ENCODE measurements around the gene KIFC1.
A peak's percentile ranks its signal among the peaks of the same experiment; 100 is the strongest.
"Not testable (repeated sequence)": the region's sequence is repeated elsewhere in the genome, so short reads cannot be mapped to it uniquely, and the experiment has no call there.

Gene KIFC1, protein sequence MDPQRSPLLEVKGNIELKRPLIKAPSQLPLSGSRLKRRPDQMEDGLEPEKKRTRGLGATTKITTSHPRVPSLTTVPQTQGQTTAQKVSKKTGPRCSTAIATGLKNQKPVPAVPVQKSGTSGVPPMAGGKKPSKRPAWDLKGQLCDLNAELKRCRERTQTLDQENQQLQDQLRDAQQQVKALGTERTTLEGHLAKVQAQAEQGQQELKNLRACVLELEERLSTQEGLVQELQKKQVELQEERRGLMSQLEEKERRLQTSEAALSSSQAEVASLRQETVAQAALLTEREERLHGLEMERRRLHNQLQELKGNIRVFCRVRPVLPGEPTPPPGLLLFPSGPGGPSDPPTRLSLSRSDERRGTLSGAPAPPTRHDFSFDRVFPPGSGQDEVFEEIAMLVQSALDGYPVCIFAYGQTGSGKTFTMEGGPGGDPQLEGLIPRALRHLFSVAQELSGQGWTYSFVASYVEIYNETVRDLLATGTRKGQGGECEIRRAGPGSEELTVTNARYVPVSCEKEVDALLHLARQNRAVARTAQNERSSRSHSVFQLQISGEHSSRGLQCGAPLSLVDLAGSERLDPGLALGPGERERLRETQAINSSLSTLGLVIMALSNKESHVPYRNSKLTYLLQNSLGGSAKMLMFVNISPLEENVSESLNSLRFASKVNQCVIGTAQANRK

DNA sequence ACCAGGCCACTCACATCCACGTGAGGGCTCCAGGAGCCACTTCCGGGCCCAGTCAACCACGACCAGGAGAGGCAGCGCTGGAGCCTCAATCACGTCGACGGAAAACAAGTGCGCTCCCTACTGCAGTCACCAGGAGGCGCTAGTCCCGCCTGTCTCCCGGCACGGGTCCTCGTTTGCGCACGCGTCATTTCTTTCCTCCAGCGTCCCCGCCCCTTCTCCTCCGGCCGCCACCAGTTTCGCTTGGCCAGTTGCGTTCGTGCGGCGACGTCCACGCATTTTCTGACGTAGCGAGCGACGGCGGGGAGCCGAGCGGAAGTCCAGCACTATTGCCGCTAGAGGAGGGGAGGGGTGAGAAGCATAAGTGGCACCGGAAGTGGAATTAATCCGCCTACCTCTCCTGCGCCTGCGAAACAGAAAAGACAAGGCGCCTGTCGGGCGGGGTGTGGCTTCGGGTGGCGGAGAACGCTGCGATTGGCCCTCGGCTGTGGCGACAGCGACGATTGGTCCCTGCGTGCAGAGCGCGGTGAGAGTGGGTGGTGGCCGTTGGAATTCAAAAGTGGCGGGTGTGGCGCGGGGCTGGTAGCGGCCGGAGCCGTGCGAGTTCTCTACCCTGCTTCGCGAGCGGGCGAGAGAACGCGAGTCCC, at the start of gene KIFC1:
TSS of gene KIFC1 (plus strand) at position 546 of the 644 bp plus-strand sequence. CDS start 163 bp downstream, outside the sequence.
- DNase-seq (ENCODE audit: low read depth, low spot score): peak; percentile 98

DNA sequence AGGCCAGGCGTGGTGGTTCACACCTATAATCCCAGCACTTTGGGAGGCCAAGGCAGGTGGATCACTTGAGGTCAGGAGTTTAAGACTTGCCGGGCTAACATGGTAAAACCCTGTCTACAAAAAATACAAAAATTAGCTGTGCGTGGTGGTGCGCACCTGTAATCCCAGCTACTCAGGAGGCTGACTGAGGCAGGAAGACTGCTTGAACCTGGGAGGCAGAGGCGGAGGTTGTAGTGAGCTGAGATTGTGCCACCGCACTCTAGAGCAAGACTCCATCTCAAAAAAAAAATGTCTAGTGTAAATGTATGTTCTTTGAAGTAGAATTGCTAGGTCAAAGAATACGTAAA, 48.0 kb upstream of the KIFC1 start:
- DNase-seq (ENCODE audit: low read depth, low spot score): not testable (repeated sequence)

DNA sequence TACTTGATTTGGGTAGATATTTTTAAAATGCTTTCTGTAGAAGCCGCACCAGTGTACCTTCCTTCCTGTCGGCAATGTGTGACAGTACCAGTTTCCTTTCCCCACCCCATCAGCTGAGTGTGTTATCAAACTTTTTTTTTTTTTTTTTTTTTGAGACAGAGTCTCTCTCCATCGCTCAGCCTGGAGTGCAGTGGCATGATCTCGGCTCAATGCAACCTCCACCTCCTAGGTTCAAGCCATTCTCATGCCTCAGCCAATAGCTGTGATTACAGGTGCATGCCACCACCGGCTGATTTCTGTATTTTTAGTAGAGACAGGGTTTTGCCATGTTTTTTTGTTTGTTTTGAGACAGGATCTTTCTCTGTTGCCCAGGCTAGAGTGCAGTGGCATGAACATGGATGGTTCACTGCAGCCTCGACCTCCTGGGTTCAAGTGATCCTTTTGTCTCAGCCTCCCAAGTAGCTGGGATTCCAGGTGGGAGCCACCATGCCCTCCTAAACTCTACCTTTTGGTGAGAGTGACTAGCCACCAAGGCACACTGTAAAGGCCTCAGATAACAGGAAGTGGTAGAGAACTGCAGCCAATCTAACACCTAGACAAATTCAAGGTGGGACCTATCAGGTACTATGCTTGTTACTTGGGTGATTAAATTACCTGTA, 47.5 kb upstream of the KIFC1 start:
- peak; percentile 48 for DNase-seq (ENCODE audit: low read depth, low spot score)

DNA sequence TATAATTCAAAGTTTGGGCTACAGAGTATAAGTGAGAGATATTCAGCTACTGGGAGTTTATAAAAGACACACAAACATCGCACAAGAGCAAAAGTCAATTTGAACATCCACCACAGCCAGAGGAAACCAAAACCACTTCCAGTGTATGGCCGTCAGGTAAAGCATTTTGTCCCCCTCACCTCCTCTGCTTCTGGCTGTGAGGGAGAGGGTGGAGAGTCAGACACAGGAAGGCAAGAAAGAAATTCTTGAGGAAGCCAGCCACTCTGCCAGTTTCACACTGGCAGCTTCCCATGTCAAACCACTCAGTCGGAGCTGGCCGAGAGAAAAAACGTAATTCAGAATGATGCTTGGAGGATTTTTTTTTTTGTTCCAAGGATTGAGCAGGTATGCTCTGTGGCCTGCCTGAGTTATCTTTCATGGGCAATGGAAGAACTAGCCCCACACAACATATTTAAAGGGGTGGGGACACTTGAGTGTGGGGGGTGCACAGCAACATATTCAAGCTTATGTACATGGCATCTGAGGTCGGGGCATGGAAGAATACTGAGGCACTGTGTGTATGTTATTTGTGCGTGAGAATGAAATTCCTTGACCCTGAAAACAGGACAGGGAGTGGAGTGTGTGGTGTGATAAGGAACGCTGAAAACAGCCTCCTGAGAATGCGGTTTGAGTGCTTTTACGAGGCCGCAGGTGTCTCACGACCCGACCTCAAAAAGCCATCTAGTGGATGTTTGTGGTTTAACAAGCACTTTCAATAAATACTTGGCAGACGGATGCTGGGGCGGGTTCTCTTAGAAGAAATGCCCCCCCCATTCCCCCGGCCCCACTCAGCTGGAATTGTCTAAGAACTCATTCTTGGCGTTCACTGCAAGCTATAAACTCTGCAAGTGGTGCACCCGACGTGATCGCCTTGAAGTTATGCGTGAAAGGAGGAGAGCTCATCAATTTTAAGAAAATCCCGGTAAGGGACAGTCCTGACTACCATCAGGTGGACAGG, 46.6 kb upstream of the KIFC1 start:
- peak; percentile 48 for DNase-seq (ENCODE audit: low read depth, low spot score)

DNA sequence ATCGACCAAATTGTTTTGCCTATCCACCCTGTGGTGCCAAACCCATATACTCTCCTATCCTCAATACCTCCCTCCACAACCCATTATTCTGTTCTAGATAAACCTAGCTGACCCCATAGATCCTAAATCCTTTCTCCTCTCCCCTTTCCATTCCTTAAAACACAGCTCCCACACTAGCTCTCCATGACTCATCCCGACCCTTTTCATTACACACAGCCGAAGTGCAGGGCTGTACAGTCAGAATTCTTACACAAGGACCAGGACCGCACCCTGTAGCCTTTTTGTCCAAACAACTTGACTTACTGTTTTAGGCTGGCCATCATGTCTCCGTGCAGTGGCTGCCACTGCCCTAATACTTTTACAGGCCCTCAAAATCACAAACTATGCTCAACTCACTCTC, 44.7 kb upstream of the KIFC1 start:
- not testable (repeated sequence) for DNase-seq (ENCODE audit: low read depth, low spot score)

DNA sequence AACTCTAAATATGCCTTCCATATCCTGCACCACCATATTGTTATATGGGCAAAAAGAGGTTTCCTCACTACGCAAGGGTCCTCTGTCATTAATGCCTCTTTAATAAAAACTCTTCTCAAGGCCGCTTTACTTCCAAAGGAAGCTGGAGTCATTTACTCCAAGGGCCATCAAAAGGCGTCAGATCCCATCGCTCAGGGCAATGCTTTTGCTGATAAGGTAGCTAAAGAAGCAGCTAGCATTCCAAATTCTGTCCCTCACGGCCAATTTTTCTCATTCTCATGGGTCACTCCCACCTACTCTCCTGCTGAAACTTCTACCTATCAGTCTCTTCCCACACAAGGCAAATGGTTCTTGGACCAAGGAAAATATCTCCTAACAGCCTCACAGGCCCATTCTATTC, 43.8 kb upstream of the KIFC1 start:
- DNase-seq (ENCODE audit: low read depth, low spot score): no peak

DNA sequence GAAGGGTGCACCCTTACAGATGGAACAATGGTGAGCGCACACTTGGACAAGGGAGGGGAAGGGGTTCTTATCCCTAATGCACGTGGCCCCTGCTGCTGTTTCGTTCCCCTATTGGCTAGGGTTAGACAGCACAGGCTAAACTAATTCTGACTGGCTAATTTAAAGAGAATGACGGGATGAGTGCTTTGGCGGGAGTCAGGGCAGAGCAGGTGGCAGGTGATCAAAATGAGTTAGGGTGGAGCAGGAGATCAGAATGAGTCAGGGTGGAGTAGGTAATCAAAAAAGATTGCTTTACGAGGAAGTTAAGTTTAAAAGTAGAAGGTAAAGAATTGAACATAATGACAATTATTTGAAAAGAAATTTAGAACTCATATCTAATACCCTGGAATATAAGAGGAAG, 35.8 kb upstream of the KIFC1 start:
- DNase-seq (ENCODE audit: low read depth, low spot score): not testable (repeated sequence)

DNA sequence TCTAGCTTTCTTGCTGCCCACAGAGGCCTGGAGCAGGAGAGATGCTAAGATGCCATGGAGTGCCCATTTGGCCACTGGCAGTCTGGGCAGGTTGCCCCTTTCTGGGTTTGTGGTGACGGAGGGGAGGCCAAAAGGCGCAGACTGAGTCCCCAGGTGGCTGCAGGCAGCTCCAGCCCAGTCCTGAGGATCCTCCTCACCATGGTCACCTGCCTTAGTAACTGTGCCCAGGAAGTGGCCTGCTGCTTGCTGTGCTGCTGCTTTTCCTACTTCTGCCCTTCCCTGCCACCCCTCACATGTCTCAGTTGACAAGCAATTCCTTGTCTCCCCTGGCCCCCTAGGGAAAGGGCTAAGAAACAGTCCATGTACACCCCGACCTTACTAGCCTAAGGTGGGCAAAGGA, 35.3 kb upstream of the KIFC1 start:
- DNase-seq (ENCODE audit: low read depth, low spot score): no peak

DNA sequence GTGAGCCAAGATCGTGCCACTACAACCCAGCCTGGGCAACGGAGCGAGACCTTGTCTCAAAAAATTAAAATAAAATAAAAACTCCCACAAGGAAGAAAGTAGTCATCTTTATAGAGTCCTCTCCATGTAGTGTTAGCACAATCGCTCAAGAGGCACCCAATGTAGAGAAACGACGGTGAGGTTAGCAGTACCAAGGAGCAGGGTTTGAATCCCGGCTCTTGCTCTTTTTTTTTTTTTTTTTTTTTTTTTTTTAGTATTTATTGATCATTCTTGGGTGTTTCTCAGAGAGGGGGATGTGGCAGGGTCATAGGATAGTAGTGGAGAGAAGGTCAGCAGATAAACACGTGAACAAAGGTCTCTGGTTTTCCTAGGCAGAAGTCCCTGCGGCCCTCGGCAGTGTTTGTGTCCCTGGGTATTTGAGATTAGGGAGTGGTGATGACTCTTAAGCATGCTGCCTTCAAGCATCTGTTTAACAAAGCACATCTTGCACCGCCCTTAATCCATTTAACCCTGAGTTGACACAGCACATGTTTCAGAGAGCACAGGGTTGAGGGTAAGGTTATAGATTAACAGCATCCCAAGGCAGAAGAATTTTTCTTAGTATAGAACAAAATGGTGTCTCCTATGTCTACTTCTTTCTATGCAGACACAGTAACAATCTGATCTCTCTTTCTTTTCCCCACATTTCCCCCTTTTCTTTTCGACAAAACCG, 34.3 kb upstream of the KIFC1 start:
- not testable (repeated sequence) for DNase-seq (ENCODE audit: low read depth, low spot score)

DNA sequence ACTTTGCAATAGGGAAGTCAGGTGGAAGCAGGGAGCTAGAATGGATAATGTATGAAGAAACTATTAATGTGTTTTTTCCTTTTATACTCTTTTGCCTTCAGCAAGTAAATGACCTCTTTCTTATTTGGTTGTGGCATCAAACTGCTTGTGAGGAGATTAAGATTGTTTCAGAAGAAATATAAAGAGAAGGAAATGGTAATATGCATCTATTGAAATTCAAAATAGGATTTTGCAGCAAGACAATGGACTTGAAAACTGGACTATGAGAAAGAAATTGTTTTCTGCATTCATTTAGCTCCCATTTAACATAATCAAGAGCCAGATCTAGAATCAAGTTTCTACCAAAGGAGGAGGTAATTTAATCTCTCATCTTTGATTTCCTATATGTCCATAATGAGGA, 32.3 kb upstream of the KIFC1 start:
- DNase-seq (ENCODE audit: low read depth, low spot score): no peak

DNA sequence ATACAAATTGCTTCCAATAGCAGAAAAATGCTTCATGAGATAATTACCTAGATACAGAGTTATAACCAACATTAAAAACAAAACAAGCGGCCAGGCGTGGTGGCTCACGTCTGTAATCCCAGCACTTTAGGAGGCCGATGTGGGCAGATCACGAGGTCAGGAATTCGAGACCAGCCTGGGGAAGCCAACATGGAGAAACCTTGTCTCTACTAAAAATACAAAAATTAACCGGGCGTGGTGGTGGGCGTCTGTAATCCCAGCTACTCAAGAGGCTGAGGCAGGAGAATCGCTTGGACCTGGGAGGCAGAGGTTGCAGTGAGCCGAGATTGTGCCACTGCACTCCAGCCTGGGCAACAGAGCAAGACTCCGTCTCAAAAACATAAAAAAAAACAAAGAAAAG, 28.1 kb upstream of the KIFC1 start:
- DNase-seq (ENCODE audit: low read depth, low spot score): not testable (repeated sequence)

DNA sequence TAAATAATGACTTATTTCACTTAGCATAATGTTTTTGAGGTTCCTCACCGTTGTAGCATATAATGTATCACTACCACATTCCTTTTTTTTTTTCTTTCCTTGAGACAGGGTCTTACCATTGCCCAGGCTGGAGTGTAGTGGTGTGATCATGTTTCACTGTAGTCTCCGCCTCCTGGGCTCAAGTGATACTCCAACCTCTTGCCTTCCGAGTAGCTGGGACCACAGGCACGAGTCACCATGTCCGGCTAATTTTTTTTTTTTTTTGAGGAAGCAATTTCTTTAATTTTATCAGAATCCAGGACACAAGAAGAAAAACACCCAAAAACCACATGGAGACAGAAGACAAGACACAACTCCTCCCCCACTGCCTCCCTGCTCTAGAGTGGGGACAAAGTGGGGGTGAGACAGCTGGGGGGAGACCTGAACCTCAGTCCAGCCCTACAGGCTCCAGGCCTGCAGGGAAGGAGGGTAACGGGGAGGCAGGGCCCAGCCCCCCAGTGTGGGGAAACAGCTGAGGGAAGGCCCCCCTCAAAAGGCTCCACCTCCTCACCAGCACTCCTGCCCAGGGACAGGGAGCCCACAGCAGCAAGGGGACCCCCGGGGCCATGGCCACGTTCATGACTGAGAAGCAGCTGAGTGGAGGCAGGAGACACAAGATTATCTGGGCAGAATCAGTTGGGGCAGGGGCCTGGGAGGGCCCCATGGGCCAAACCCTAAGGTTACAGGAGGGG, 27.0 kb upstream of the KIFC1 start:
- DNase-seq (ENCODE audit: low read depth, low spot score): not testable (repeated sequence)

DNA sequence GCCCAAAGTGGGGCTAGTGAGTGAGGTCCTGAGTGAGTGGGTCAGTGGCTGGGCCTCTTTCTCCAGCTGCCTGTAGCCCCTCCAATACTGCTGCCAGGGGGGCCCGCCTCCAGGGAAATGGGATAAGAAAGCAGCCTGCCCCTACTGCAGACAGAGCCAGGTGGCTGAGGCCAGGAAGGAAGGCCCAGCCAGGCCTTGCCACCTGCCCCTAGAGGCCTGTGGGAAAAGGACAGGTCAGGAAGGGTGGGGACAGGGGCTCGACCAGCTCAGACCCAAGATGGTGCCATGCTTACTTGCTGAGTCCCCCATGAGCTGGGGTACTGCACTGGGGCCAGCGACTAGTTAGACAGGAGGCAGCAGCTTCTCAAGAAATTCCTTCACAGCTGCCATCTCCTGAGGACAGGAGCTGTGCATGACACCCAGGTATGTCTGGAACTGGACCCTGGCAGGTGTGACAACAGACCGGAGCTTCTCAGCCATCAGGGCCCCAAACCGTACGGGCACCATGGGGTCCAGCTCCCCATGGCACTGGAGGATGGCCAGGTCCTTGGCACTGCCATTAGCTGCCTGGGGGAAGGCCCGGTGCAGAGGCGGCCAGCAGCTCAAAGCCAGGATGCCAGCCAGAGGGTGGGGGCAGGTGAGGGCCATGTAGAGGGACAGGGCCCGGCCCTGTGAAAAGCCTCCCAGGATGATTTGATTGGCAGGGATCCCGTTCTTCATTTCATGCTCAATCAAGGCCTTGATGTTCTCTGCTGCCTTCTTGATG, 26.2 kb upstream of the KIFC1 start:
- not testable (repeated sequence) for DNase-seq (ENCODE audit: low read depth, low spot score)

DNA sequence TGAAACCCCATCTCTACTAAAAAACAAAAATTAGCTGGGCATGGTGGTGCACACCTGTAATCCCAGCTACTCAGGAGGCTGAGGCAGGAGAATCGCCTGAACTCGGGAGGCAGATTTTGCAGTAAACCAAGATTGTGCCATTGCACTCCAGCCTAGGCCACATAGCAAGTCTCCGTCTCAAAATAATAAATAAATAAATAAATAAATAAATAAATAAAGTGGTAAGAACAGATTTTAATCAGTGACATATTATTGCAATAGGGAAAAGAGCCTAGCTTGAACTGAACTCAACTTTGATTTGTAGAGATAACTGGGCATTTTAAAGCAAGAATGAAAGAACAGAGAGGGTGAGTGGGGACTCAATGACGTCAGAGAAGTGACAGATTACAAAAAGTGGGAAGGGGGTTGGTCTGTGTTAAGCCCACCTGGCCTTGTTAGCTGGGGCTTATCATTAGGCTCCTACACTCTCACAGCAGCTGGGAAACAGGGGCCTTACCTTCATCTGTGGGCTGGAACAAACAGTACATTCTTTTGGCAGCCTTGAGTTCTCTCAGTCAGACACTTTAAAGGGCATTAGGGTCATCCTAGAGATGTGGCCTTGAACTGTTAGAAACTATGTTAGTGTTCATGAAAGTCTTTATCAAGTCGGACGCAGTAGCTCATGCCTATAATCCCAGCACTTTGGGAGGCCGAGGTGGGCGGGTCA, 24.5 kb upstream of the KIFC1 start:
- DNase-seq (ENCODE audit: low read depth, low spot score): no peak

DNA sequence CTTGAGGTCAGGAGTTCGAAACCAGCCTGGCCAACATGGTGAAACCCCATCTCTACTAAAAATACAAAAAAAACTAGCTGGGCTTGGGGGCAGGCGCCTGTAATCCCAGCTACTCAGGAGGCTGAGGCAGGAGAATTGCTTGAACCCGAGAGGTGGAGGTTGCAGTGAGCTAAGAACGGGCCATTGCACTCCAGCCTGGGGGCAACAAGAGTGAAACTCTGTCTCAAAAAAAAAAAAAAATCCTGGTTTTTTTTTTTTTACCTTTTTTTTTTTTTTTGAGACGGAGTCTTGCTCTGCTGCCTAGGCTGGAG, 24.0 kb upstream of the KIFC1 start:
- not testable (repeated sequence) for DNase-seq (ENCODE audit: low read depth, low spot score)

DNA sequence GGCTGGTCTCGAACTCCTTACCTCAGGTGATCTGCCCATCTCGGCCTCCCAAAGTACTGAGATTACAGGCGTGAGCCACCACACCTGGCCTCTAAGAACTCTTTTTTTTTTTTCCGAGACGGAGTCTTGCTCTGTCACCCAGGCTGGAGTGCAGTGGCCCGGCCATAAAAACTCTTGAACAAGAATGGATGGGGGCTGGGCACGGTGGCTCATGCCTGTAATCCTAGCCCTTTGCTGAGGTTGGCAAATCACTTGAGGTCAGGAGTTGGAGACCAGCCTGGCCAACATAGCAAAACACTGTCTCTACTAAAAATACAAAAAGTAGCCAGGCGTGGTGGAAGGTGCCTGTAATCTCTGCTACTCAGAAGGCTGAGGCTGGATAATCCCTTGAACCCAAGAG, 19.7 kb upstream of the KIFC1 start:
- DNase-seq (ENCODE audit: low read depth, low spot score): not testable (repeated sequence)

DNA sequence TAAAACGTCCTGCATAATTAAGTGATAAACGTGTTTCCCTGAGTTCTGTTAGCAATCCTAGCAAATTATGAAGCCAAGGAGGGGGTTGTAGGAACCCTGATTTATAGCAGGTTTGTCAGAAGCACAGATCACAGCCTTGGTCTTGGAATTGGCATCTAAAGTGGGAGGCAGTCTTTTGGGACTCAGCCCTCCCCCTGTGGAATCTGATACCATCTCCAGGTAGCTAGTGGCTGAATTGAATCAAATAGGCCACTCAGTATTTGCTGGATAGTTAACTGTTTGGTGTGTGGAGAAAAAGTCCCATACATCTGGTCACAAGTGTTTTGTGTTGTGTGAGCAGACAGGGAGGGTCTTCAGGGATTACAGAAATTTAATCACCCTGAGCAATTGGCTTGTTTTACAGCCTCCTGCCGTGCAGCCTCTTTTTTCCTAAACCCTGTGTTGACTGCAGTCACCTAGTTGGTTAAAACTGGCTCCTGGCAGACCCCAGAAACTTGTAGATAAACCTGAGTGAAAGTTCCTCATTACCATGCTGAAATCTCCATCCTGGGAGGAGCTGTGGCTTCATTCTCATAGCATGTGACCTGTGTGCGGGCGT, 19.0 kb upstream of the KIFC1 start:
- DNase-seq (ENCODE audit: low read depth, low spot score): no peak

Data from activated CD4-positive, CD25-positive, alpha-beta regulatory T cell treated with anti-CD3 and anti-CD28 coated beads, Interleukin-2, amount 50 U/mL, for 16 hours (primary cell).